Cardiac muscle cell (in vitro differentiated cells and primary cell): ENCODE results near the gene AKT1S1. TPM values are rescaled to one million over a fixed set of nuclear protein-coding genes. Genes with fewer than 3 reads are reported as not detected.

Source experiments
- DNase-seq, 2 donors: peaks; one replicate each; pipeline versions ENCODE4 v3.0.0 to v3.0.0-alpha.2; 2010 to 2017; ENCODE audit warnings: low read depth in 1 of 2, low spot score in 1 of 2
- H3K27ac ChIP-seq: fragments of 200-600 bp; sonication (generic); 2 replicates; pipeline ENCODE4 v1.5.1; 2016
- H3K27me3 ChIP-seq: fragments of 200-600 bp; sonication (generic); 2 replicates; pipeline ENCODE4 v1.6.0; 2016; ENCODE audit warnings: control low read depth
- H3K36me3 ChIP-seq: fragments of 200-600 bp; sonication (generic); 2 replicates; pipeline ENCODE4 v1.5.1; 2016; ENCODE audit warnings: control low read depth
- H3K4me1 ChIP-seq: fragments of 200-600 bp; sonication (generic); 2 replicates; pipeline ENCODE4 v1.8.1; 2017; ENCODE audit warnings: low read depth, mild to moderate bottlenecking, mixed run types
- H3K4me3 ChIP-seq: fragments of 200-600 bp; sonication (generic); 2 replicates; pipeline ENCODE4 v1.5.1; 2016; ENCODE audit warnings: mild to moderate bottlenecking
- H3K9me3 ChIP-seq: fragments of 200-600 bp; sonication (generic); 2 replicates; pipeline ENCODE4 v1.5.1; 2017; ENCODE audit warnings: low read depth, mild to moderate bottlenecking, control low read depth
- polyA plus RNA-seq: library from polyadenylated mRNA; unstranded; fragments of >200 nt; fragmentation: Nextera tagmentation; extraction: Ambion mirVana; gene quantifications from 2 replicates; pipeline ENCODE4 v1.2.1, GENCODE V29; 2016
- total RNA-seq: library from RNA; depleted of rRNA; stranded (reverse); fragments of >200 nt; gene quantifications from 2 replicates; pipeline ENCODE4 v1.2.3, GENCODE V29; 2016
- TF ChIP-seq, protein P1 (sequence below): IDR thresholded peaks from 2 replicates; pipeline ENCODE4 v1.5.1; 2012; ENCODE audit warnings: low read depth, mild to moderate bottlenecking, low read length

AKT1S1 gene
- total and polyA plus RNA-seq, 2 experiments from 2014 or later, result 27.5 to 66.2 TPM

DNA sequence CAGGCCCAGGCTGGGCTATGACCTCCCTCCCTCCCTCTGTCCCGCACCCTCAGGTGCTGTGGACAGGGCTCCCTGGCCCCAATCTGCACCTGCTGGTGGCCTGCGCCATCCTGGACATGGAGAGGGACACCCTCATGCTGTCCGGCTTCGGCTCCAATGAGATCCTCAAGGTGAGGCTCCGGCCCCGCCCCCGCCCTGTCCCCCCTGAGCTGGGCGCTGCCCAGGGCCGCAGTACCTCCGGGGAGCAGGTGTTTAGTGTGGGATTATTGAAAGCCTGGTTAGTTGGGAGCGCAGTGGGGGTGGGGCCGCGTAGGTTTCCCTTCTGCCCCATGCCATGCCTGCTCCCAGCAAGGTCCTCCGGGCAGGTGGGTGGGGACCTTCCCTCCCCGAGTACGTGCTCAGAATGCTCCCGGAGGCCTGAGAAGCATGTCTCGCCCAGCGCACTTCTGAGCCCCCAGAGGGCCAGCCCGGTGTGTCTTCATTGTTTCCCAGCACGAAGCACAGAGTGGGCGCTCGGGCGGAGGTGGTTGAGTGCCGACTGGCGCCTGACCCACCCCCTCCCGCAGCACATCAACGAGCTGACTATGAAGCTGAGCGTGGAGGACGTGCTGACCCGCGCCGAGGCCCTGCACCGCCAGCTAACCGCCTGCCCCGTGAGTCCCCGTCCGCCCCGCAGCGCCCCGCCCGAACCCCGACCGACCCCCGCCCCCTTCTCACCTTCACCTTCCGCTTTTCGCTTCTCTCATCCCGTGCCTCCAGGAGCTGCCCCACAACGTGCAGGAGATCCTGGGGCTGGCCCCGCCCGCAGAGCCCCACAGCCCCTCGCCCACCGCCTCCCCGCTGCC lies 10.7 kb upstream of the AKT1S1 start:
- no peaks in the 10 kb centered on the region for H3K27me3 ChIP-seq
- H3K27ac ChIP-seq, result no peak overlapping the region
- no peak overlapping the region for H3K4me3 ChIP-seq
- no peak for DNase-seq
- no peaks in the 10 kb centered on the region for H3K9me3 ChIP-seq
- H3K4me1 ChIP-seq, result no peaks in the 10 kb centered on the region
- peaks cover 17% of the 10 kb centered on the region for H3K36me3 ChIP-seq
- TF ChIP-seq, protein P1, sequence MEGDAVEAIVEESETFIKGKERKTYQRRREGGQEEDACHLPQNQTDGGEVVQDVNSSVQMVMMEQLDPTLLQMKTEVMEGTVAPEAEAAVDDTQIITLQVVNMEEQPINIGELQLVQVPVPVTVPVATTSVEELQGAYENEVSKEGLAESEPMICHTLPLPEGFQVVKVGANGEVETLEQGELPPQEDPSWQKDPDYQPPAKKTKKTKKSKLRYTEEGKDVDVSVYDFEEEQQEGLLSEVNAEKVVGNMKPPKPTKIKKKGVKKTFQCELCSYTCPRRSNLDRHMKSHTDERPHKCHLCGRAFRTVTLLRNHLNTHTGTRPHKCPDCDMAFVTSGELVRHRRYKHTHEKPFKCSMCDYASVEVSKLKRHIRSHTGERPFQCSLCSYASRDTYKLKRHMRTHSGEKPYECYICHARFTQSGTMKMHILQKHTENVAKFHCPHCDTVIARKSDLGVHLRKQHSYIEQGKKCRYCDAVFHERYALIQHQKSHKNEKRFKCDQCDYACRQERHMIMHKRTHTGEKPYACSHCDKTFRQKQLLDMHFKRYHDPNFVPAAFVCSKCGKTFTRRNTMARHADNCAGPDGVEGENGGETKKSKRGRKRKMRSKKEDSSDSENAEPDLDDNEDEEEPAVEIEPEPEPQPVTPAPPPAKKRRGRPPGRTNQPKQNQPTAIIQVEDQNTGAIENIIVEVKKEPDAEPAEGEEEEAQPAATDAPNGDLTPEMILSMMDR, result no peak

DNA sequence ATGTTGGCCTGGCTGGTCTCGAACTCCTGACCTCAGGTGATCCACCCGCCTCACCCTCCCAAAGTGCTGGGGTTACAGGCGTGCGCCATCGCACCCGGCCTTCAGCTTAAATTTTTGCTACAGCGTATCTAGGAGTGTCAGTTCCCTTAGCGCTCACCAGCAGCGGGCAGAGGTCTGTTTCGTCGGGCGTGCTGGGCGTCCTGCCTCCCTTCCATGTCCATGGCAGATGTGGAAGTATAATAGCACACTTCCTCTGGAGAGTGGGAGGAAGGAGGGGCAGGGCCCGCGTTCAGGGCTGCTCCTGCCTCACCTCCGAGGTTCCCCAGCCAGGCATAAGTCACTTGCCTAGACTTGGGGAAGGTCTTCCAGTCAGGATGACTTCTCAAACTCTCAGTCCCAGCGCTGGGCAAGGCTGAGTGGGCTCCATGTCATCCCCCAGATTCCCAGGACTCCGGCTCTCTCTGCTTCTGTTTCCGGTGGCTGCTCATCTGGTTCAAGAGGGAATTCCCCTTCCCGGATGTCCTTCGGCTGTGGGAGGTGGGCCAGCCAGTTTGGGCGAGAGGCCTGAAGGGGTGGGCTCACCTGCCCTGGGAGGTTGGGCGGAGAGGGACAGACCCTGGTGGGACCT lies 10.0 kb upstream of the AKT1S1 start:
- no peak for DNase-seq
- peaks cover 25% of the 10 kb centered on the region for H3K36me3 ChIP-seq
- H3K27me3 ChIP-seq, result no peaks in the 10 kb centered on the region
- TF ChIP-seq, protein P1, result no peak
- no peaks in the 10 kb centered on the region for H3K4me1 ChIP-seq
- H3K27ac ChIP-seq, result no peak overlapping the region
- no peak overlapping the region for H3K4me3 ChIP-seq
- H3K9me3 ChIP-seq, result no peaks in the 10 kb centered on the region

DNA sequence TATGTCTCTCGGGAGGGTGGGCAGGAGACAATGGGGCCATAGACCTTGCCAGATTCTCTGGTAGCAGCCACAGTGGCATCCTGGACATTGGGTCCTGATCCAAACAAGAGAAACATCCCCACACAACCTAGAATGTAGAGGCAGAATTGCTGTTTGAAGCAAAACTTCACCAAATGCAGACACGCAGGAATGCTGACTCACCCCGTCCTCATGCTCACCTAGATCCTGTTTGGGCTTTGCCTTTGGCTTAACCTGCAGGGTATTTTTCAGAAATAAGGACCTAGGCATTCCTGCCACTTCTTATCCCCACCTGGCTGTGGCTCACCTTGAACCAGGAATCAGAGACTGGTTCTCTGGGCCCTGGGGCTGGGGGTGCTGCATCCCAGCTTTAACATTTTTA lies 7.6 kb upstream of the AKT1S1 start:
- Histone ChIP-seq H3K36me3 (peaks cover 37% of the 10 kb centered on the region), H3K27me3 (no peaks in the 10 kb centered on the region), H3K4me3 (no peak overlapping the region), H3K9me3 (no peaks in the 10 kb centered on the region), H3K27ac (no peak overlapping the region), H3K4me1 (no peaks in the 10 kb centered on the region)
- DNase-seq, result no peak
- TF ChIP-seq, protein P1, result no peak

DNA sequence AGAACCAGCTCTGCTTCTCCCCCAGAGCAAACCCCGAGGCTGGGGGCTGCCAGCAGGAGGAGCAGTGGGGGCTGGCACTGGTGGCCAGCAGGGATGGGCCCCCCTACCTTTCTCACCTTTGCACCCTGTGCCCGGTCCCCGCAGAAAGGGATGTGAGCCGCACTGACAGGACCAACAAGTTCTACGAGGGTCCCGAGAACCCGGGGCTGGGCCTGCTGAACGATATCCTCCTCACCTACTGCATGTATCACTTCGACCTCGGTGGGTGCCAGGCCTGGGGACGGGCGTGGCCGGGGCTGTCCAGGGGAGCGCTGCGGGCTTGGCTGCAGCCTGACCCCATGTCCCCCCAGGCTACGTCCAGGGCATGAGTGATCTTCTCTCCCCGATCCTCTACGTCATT lies 7.0 kb upstream of the AKT1S1 start:
- no peak overlapping the region for H3K4me3 ChIP-seq
- TF ChIP-seq, protein P1, result no peak
- peaks cover 37% of the 10 kb centered on the region for H3K36me3 ChIP-seq
- no peak overlapping the region for H3K27ac ChIP-seq
- no peaks in the 10 kb centered on the region for H3K4me1 ChIP-seq
- no peaks in the 10 kb centered on the region for H3K9me3 ChIP-seq
- DNase-seq, result no peak
- no peaks in the 10 kb centered on the region for H3K27me3 ChIP-seq

DNA sequence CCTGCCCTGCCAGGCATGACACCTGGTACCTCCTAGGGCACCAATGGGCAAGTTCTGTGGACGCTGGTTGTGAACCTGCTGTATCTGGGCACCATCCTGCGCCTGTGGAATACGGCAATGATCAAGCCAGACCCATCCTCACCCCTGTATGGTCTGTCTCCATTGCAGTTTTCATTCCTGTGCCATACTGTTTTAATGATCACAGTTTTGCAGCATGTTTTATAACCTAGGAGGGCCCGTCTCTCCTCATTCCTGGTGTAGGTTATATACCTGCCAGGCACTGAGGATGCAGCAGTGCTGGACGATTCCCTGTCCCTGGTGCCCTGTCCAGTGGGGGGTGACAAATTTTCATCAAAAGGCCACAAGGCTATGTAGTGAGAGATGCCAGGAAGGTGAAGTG lies 5.9 kb upstream of the AKT1S1 start:
- peaks cover 37% of the 10 kb centered on the region for H3K36me3 ChIP-seq
- no peaks in the 10 kb centered on the region for H3K27me3 ChIP-seq
- H3K4me3 ChIP-seq, result no peak overlapping the region
- no peaks in the 10 kb centered on the region for H3K4me1 ChIP-seq
- no peak for DNase-seq
- H3K9me3 ChIP-seq, result no peaks in the 10 kb centered on the region
- TF ChIP-seq, protein P1, result no peak
- H3K27ac ChIP-seq, result no peak overlapping the region
